HCT116 (cell line): ENCODE measurements around the gene NUDT9. TPM values are rescaled to one million over a fixed set of nuclear protein-coding genes. Genes with fewer than 3 reads are reported as not detected.
"Not testable (repeated sequence)": the region's sequence is repeated elsewhere in the genome, so short reads cannot be mapped to it uniquely, and the experiment has no call there.

Source experiments
- ATAC-seq: fragments of 200-7000 bp; cut with Tn5 transposase; 2 replicates; pipeline ENCODE4 v1.9.1; 2020; ENCODE audit warnings: mild to moderate bottlenecking, moderate library complexity
- BruUV-seq: library from RNA; stranded (reverse); fragments of 400-500 nt; replicated peaks from 2 replicates; lab custom pipeline; 2021; lab: Mats Ljungman, UMichigan
- CTCF ChIA-PET: fragments of 300-600 bp; sonication (Branson Sonifier 250); formaldehyde crosslinking; loops from one replicate; lab custom pipeline; 2021; ENCODE audit warnings: antibody characterized with exemption; lab: Charles Lee
- POLR2A ChIA-PET: fragments of 300-600, 350-600 bp; sonication (Branson Sonifier 250); formaldehyde crosslinking; loops from one replicate; lab custom pipeline; 2021; ENCODE audit warnings: antibody characterized with exemption; lab: Charles Lee
- RAD21 ChIA-PET, 2 experiments: fragments of 300-600 bp; sonication (Branson Sonifier 250); formaldehyde crosslinking; loops; one replicate each; lab custom pipeline; 2023; ENCODE audit warnings: low total read pairs in 2 of 2; ENCODE audit not compliant: uncharacterized antibody in 2 of 2, unreplicated experiment in 2 of 2, low non-redundant PET in 1 of 2; lab: Charles Lee
- DNase-seq: peaks from one replicate; pipeline ENCODE4 v3.0.0-alpha.2; 2010; ENCODE audit warnings: low read depth, low spot score
- H2AFZ ChIP-seq: fragments of 200-600 bp; shearing (Covaris generic), sonication (generic); 2 replicates; pipeline ENCODE4 v1.6.1; 2017; ENCODE audit warnings: low read depth, mixed run types, mixed read lengths, antibody characterized with exemption, low read length; ENCODE audit not compliant: poor library complexity, severe bottlenecking
- H3K27ac ChIP-seq: 2 replicates; pipeline ENCODE4 v1.5.1; 2012; ENCODE audit warnings: low read depth, low read length
- H3K27me3 ChIP-seq: fragments of 200-600 bp; sonication (generic); 2 replicates; pipeline ENCODE4 v1.6.1; 2016; ENCODE audit warnings: mixed run types, low read length, mixed read lengths; ENCODE audit not compliant: insufficient read depth
- H3K36me3 ChIP-seq, 2 experiments: fragments of 200-500 bp in 1 of 2; fragments of 200-600 bp in 1 of 2; sonication (Bioruptor generic) in 1 of 2; sonication (generic) in 1 of 2; 2 replicates each; pipeline versions ENCODE4 v1.5.1 to v1.6.1; 2014 to 2016; ENCODE audit warnings: low read length in 2 of 2, inconsistent platforms in 1 of 2, mixed read lengths in 1 of 2, mixed run types in 1 of 2; ENCODE audit not compliant: insufficient read depth in 2 of 2, control insufficient read depth in 1 of 2
- H3K4me1 ChIP-seq, 2 experiments: fragments of 200-600 bp in 1 of 2; sonication (generic) in 1 of 2; 2 replicates each; pipeline versions ENCODE4 v1.5.1 to v1.6.1; 2012 to 2017; ENCODE audit warnings: low read length in 2 of 2, inconsistent platforms in 1 of 2, mild to moderate bottlenecking in 1 of 2, mixed read lengths in 1 of 2, mixed run types in 1 of 2, moderate library complexity in 1 of 2; ENCODE audit not compliant: insufficient read depth in 2 of 2, control insufficient read depth in 1 of 2
- H3K4me2 ChIP-seq: fragments of 200-600 bp; sonication (generic); 2 replicates; pipeline ENCODE4 v1.6.1; 2017; ENCODE audit warnings: mixed run types, low read length, mixed read lengths
- H3K4me3 ChIP-seq, 2 experiments: fragments of 200-600 bp in 1 of 2; sonication (generic) in 1 of 2; replicated peaks in 1 of 2; 2 replicates each; pipeline ENCODE4 v1.5.1; 2011 to 2016; ENCODE audit warnings: low read length in 2 of 2, control low read depth in 1 of 2, low read depth in 1 of 2, mild to moderate bottlenecking in 1 of 2, mixed read lengths in 1 of 2, mixed run types in 1 of 2
- H3K79me2 ChIP-seq: fragments of 200-600 bp; sonication (generic); 2 replicates; pipeline ENCODE4 v1.6.1; 2017; ENCODE audit warnings: mild to moderate bottlenecking, mixed run types, low read length, moderate library complexity, mixed read lengths; ENCODE audit not compliant: insufficient read depth
- H3K9ac ChIP-seq: fragments of 200-600 bp; sonication (generic); 2 replicates; pipeline ENCODE4 v1.6.1; 2016; ENCODE audit warnings: low read length, mixed read lengths
- H3K9me2 ChIP-seq: fragments of 200-600 bp; sonication (generic), shearing (Covaris generic); 2 replicates; pipeline ENCODE4 v1.6.1; 2017; ENCODE audit warnings: mixed run types, mild to moderate bottlenecking, moderate library complexity; ENCODE audit not compliant: insufficient read depth
- H3K9me3 ChIP-seq, 2 experiments: fragments of 200-500 bp in 1 of 2; fragments of 200-600 bp in 1 of 2; sonication (Bioruptor generic) in 1 of 2; sonication (generic) in 1 of 2; 2 replicates each; pipeline ENCODE4 v1.6.1; 2014 to 2017; ENCODE audit warnings: low read length in 2 of 2, mixed read lengths in 2 of 2, inconsistent platforms in 1 of 2, low read depth in 1 of 2, mild to moderate bottlenecking in 1 of 2, mixed run types in 1 of 2, moderate library complexity in 1 of 2; ENCODE audit not compliant: control insufficient read depth in 1 of 2, insufficient read depth in 1 of 2
- H4K20me1 ChIP-seq: fragments of 200-600 bp; sonication (generic), shearing (Covaris generic); 2 replicates; pipeline ENCODE4 v1.6.1; 2017; ENCODE audit warnings: mixed run types, mild to moderate bottlenecking, moderate library complexity; ENCODE audit not compliant: insufficient read depth
- EGR1 ChIP-seq: IDR thresholded peaks from 2 replicates; pipeline ENCODE4 v1.6.1; 2012; ENCODE audit warnings: low read depth
- ELF1 ChIP-seq: IDR thresholded peaks from 2 replicates; pipeline ENCODE4 v1.6.1; 2012; ENCODE audit warnings: low read depth, borderline replicate concordance
- EZH2phosphoT487 ChIP-seq: fragments of 200-600 bp; IDR thresholded peaks from 2 replicates; pipeline ENCODE4 v1.6.1; 2018; ENCODE audit warnings: antibody characterized with exemption, borderline replicate concordance
- FOSL1 ChIP-seq: IDR thresholded peaks from 2 replicates; pipeline ENCODE4 v1.6.1; 2012; ENCODE audit warnings: low read depth
- POLR2A ChIP-seq: IDR thresholded peaks from 2 replicates; pipeline ENCODE4 v1.7.0; 2011; ENCODE audit warnings: borderline replicate concordance; ENCODE audit not compliant: insufficient read depth, insufficient read length; ENCODE audit errors: extremely low read depth
- SIN3A ChIP-seq: IDR thresholded peaks from 2 replicates; pipeline ENCODE4 v1.6.1; 2012; ENCODE audit warnings: low read depth
- SRF ChIP-seq: IDR thresholded peaks from 2 replicates; pipeline ENCODE4 v1.6.1; 2012; ENCODE audit warnings: low read depth
- TCF7L2 ChIP-seq: IDR thresholded peaks from 2 replicates; pipeline ENCODE4 v1.7.0; 2011; ENCODE audit warnings: borderline replicate concordance, inconsistent platforms; ENCODE audit not compliant: insufficient read depth, insufficient read length; ENCODE audit errors: extremely low read depth
- ZFX ChIP-seq: fragments of 450-650 bp; IDR thresholded peaks from 2 replicates; pipeline ENCODE4 v1.6.1; 2017
- ZNF274 ChIP-seq: fragments of 200-500 bp; sonication (Bioruptor generic); IDR thresholded peaks from 2 replicates; pipeline ENCODE4 v1.6.1; 2014; ENCODE audit warnings: mild to moderate bottlenecking, low read depth, low read length, inconsistent platforms
- intact Hi-C: fragments of 100-400 bp; cut with micrococcal nuclease; formaldehyde crosslinking; loops from 2 replicates; pipeline ENCODE4 v1.10.0; 2022
- total RNA-seq: library from RNA; stranded (reverse); gene quantifications from one replicate; pipeline ENCODE4 v1.2.1, GENCODE V29; 2021; ENCODE audit not compliant: unreplicated experiment
- TF ChIP-seq, protein P1 (sequence below): IDR thresholded peaks from 2 replicates; pipeline ENCODE4 v1.6.1; 2012
- TF ChIP-seq, protein P2 (sequence below): IDR thresholded peaks from 2 replicates; pipeline ENCODE4 v1.6.1; 2012; ENCODE audit warnings: low read depth
- TF ChIP-seq, protein P3 (sequence below), 3 experiments: fragments of 200-600 bp in 1 of 3; sonication (generic) in 1 of 3; IDR thresholded peaks in 2 of 3; conservative IDR thresholded peaks in 1 of 3; 2 replicates each; pipeline ENCODE4 v1.5.1; 2012 to 2017; ENCODE audit warnings: low read depth in 2 of 3, low read length in 2 of 3, antibody characterized with exemption in 1 of 3, borderline replicate concordance in 1 of 3, control low read depth in 1 of 3, mild to moderate bottlenecking in 1 of 3, mixed read lengths in 1 of 3, mixed run types in 1 of 3, moderate library complexity in 1 of 3; ENCODE audit not compliant: insufficient read depth in 1 of 3

NUDT9 gene
- total RNA-seq, 1 experiment from 2014 or later = 13.5 TPM

DNA sequence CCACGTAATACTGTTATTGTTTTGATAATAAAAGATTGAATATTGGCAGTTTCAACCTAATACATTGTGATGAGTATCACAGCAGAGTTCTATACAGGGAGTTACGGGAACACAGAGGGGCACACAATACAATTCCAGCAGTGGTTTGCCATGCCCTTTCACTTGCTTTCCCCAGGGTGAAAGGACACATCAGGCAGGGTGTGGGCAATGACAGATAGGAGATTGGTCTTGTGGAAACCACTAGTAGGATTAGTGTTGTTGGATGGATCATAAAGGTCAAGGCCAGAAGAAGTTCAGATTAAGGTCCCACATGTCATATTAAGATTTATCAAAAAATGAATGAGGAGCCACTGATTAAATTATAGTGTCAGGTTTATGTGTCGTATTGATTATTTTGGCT, 39.4 kb upstream of the NUDT9 start (continued):
- no peak for TF ChIP-seq ELF1
- TF ChIP-seq, protein P1, sequence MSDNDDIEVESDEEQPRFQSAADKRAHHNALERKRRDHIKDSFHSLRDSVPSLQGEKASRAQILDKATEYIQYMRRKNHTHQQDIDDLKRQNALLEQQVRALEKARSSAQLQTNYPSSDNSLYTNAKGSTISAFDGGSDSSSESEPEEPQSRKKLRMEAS = no peak
- no peak for TF ChIP-seq SRF
- TF ChIP-seq ZNF274 = no peak
- no peak for TF ChIP-seq POLR2A

DNA sequence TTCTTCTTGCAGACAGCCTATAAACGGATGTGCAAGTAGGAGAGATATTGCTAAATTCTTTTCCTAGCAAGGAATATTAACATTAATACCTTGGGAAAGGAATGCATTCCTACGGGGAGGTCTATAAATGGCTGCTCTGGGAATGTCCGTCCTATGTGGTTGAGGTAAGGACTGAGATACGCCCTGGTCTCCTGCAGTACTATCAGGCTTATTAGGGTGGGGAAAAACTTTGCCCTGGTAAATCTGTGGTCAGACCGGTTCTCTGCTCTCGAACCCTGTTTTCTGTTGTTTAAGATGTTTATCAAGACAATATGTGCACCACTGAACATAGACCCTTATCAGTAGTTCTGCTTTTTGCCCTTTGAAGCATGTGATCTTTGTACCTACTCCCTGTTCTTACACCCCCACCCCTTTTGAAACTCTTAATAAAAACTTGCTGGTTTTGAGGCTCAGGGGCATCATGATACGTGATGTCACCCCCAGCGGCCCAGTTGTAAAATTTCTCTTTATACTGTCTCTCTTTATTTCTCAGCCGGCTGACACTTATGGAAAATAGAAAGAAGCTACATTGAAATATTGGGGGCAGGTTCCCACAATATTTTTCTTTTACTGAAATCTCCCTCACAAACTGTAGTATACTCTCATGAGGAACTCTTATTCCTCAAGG, 37.8 kb upstream of the NUDT9 start:
- H3K4me3 ChIP-seq, H3K9ac ChIP-seq, RAD21 ChIA-PET, H3K4me2 ChIP-seq, H4K20me1 ChIP-seq, H3K9me2 ChIP-seq, intact Hi-C loops, H3K36me3 ChIP-seq, POLR2A ChIA-PET, ATAC-seq, CTCF ChIA-PET, H3K4me1 ChIP-seq, H2AFZ ChIP-seq, H3K9me3 ChIP-seq, H3K27ac ChIP-seq, DNase-seq, H3K27me3 ChIP-seq, BruUV-seq: not testable (repeated sequence)
- H3K79me2 ChIP-seq = peaks cover 73% of the 10 kb centered on the region

DNA sequence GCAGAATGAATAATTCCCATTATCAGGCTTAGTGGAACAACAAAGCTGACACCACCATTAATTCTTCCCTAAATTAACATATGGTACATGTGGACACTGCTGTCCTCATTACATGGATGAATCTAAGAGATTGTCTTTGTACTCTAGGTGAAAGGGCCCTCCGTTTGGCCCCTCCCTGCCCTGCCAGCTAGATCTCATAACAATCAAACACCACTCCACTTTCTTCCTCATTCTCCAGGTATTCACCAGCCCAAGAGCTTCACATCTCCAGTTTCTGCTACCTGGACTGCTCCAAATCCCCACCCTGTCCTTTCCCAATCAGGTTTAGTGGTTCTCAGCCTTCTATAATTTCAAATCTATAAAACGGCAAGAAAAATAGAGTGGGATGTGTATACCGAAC, 35.1 kb upstream of the NUDT9 start:
- ChIA-PET RAD21 (no interaction called here), POLR2A (no interaction called here), CTCF (no interaction called here)
- 0 out of 4 replicates have a peak, but pooled peaks cover under 1 to 1% of the 10 kb centered on the region in 2 experiments for H3K36me3 ChIP-seq
- H3K9ac ChIP-seq = no peak overlapping the region
- H3K27ac ChIP-seq = no peak overlapping the region
- no peaks in the 10 kb centered on the region for H3K9me3 ChIP-seq
- DNase-seq (no peak), ATAC-seq (no peak)
- no peaks in the 10 kb centered on the region for H3K9me2 ChIP-seq
- no peaks in the 10 kb centered on the region for H4K20me1 ChIP-seq
- no TSS peak for BruUV-seq
- H3K4me2 ChIP-seq = no peak overlapping the region
- H3K4me1 ChIP-seq = peaks cover 0 to 11% of the 10 kb centered on the region in 2 experiments; a peak in 1 of 4 replicates
- H3K79me2 ChIP-seq = peaks cover 80% of the 10 kb centered on the region
- no peaks in the 10 kb centered on the region for H3K27me3 ChIP-seq
- H2AFZ ChIP-seq = no peak overlapping the region
- H3K4me3 ChIP-seq = no peak overlapping the region
- intact Hi-C loops = no loop called here
- no peak for TF ChIP-seq EGR1
- TF ChIP-seq, protein P2, sequence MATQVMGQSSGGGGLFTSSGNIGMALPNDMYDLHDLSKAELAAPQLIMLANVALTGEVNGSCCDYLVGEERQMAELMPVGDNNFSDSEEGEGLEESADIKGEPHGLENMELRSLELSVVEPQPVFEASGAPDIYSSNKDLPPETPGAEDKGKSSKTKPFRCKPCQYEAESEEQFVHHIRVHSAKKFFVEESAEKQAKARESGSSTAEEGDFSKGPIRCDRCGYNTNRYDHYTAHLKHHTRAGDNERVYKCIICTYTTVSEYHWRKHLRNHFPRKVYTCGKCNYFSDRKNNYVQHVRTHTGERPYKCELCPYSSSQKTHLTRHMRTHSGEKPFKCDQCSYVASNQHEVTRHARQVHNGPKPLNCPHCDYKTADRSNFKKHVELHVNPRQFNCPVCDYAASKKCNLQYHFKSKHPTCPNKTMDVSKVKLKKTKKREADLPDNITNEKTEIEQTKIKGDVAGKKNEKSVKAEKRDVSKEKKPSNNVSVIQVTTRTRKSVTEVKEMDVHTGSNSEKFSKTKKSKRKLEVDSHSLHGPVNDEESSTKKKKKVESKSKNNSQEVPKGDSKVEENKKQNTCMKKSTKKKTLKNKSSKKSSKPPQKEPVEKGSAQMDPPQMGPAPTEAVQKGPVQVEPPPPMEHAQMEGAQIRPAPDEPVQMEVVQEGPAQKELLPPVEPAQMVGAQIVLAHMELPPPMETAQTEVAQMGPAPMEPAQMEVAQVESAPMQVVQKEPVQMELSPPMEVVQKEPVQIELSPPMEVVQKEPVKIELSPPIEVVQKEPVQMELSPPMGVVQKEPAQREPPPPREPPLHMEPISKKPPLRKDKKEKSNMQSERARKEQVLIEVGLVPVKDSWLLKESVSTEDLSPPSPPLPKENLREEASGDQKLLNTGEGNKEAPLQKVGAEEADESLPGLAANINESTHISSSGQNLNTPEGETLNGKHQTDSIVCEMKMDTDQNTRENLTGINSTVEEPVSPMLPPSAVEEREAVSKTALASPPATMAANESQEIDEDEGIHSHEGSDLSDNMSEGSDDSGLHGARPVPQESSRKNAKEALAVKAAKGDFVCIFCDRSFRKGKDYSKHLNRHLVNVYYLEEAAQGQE = no peak
- TF ChIP-seq, protein P3, sequence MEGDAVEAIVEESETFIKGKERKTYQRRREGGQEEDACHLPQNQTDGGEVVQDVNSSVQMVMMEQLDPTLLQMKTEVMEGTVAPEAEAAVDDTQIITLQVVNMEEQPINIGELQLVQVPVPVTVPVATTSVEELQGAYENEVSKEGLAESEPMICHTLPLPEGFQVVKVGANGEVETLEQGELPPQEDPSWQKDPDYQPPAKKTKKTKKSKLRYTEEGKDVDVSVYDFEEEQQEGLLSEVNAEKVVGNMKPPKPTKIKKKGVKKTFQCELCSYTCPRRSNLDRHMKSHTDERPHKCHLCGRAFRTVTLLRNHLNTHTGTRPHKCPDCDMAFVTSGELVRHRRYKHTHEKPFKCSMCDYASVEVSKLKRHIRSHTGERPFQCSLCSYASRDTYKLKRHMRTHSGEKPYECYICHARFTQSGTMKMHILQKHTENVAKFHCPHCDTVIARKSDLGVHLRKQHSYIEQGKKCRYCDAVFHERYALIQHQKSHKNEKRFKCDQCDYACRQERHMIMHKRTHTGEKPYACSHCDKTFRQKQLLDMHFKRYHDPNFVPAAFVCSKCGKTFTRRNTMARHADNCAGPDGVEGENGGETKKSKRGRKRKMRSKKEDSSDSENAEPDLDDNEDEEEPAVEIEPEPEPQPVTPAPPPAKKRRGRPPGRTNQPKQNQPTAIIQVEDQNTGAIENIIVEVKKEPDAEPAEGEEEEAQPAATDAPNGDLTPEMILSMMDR (IDR thresholded peaks at IDR 0.05 in 2 of 3, conservative IDR thresholded peaks at IDR 0.05 in 1 of 3; ENCODE audit: borderline replicate concordance in 1 of 3, insufficient read depth in 1 of 3, low read depth in 2 of 3, low read length in 2 of 3) = no peak
- no peak for TF ChIP-seq ZFX
- TF ChIP-seq SIN3A = no peak
- TF ChIP-seq EZH2phosphoT487 = no peak
- TF ChIP-seq FOSL1 = no peak
- no peak for TF ChIP-seq TCF7L2
